Suppressor macrophage treated with lipopolysaccharide for 1 hour (primary cell): Measurements from ENCODE around the gene LMAN2.
A peak's percentile ranks its signal among the peaks of the same experiment; 100 is the strongest.

Experiments
- DNase-seq, 3 donors: peaks; one replicate each; pipeline ENCODE4 v3.0.0-alpha.2; 2020 to 2022

The LMAN2 gene

GRCh38 chr5:177304392-177305119 lies 46.9 kb downstream of the LMAN2 start:
- peak in 1 of 3 donors; percentile 23 for DNase-seq

DNA sequence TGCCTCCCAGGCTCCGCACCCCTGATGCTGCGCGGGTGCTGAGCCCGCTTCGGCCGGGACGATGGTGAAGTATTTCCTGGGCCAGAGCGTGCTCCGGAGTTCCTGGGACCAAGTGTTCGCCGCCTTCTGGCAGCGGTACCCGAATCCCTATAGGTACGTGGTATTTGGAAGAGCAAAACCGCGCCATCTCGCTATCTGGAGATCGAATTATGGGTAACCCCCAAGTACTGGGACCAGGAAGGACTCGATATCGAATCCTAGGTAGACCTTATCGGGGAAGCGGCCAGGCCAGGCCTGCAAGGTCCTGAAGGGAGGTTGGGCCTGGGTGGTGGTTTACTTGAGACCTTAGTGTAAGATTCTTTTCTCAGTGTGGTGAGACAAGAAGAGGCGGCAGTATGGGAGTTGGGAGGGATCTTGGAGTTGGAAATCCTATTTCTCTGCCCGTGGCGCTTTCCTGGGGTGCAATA lies 47.5 kb downstream of the LMAN2 start:
- peak in 1 of 3 donors; percentile 24 for DNase-seq

DNA sequence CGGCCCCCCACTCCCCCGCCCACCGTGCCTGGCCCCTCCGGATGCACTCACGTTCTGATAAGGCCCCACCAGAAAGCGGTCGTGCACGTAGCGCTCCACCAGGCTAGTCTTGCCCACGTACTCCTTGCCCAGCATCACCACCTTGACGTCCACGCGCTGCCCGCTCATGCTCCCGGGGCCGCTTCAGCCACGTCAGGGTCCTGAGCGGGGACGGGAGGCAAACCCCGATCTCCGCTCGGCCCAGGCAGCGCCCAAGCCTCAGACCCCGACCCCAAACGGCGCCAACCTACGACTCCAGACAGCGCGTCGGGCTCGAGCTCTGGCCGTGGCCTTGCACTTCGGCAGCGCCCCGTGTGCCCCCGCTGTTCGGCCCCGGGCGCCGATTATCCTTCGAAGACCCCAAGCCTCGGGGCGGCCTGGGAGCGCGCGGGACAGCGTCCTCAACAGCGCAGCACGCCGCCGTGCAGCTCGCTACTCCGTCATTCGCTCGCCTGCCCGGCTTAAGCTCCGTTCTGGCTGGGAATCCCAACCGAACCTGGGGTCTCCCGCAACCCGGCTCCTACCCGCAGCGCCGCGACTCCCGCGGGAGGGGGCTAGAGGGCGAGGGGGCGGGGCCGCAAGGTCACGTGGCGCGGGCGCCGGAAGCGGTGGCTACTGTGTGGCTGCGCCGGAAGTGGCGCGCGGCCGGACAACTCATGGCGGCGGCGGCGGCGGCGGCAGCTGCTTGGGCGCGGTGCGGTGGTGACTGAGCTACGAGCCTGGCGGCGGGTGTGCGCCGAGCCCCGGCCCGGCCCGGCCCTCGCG lies 48.1 kb downstream of the LMAN2 start, which contains the start of the genes PRELID1 and RAB24:
Gene PRELID1 (plus strand): TSS at position 679 of the 804 bp plus-strand sequence. CDS start 187 bp downstream, outside the sequence.
Gene RAB24 (minus strand): TSS at position 599 of the 804 bp plus-strand sequence. CDS start 431 bp downstream, at position 168.
- peak; percentile 93 to 97 (median 95) for DNase-seq

DNA sequence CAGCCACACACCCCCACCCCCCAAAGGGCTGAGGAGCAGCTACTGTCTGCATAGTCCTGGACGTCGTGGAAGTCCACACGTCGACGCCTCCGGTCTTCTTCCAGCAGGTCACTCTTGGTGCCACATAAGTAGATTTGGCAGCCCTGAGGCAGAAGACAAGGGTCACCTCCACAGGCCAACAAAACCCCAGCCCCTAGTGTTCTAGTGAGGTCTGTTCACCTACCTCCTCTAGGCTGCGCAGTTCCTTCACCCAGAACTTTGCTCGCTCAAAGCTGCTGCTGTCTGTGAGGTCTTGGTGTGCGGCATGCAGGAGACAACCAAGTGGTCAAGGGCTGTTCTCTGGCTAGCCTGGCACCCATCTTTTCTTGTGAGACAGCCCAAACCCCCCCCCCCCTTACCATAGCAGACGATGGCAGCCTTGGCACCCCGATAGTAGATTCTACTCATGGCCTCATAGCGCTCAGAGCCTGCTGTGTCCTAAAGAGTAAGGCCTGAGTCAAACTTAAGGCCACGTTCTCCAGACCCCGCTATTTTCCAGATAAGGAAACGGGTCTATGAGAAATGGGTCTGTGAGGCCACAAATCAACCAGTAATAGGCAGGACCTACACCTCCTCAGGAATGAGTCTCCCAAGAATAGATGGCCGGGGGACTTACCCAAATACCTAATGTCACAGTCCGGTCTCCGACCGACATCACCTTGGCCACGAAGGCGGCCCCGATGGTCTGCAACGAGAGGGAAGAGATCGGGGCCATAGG lies 48.9 kb downstream of the LMAN2 start:
- DNase-seq = no peak

DNA sequence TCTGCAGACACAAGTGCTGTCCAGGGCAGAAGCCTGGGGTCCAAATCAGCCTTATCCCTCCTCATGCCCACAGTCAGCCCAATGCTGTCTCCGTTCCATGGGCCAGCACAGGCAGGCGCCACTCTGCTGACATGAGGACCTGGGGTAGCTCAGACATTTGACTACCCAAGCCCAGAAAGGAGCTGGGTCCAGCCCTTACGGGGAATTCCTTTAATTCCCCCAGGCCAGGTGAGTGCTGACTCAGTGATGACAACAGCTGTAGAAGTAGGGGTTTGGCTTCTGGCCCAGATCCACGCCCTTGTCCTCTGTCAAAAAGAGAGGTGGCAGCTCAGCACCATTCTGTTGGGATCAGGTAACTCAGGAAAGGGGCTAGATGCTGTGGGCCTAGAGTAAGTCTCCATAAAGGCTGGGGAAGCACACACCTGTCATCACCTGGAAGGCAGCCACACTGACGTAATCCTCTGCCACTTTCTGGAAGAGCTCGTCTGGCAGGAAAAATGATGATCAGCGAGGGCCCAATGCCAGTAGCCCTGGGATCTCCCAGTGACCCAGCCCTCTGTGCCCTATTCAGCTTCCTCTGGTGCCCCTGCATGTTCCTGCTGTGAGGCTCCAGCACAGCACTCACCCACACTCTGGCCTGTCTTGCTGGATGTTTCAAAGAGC lies 49.8 kb downstream of the LMAN2 start:
- peak in 2 of 3 donors; percentile 44 to 54 for DNase-seq

- peak; percentile 48 to 72 (median 57) for DNase-seq
Observed at GRCh38 chr5:177300951-177301350, 50.5 kb downstream of the LMAN2 start.

DNA sequence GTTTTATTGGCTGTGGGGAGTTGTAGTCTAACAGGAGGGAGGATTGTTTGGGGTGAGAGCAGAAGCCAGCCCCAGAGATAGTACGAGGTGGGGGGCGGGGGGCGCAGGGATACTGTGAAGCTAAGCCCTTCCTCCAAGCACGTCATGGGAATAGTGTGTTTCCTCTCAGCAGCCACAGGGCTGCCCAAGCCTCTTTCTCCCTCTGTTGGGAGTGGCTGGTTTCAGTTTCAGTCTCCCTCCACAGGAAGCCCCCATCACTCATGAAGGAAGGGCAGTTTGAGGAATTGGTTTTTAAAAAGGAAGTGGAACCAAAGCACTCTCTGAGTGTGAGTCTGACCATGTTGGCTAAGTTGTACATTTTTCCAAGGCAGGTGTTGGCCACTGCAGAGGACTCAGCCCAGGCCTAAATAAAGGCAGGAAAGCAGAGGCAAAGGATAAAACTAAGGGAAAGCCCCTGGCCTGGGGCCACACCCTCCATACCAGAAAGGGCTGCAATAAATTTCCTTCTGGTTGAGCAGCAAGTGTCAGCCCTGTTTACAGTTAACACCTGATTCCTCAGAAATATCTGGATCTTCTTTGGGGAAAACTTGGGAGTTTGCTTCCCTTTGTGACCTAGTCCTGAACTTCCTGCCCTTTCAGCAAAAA lies 51.1 kb downstream of the LMAN2 start:
- DNase-seq = peak; percentile 94 to 97 (median 95)

DNA sequence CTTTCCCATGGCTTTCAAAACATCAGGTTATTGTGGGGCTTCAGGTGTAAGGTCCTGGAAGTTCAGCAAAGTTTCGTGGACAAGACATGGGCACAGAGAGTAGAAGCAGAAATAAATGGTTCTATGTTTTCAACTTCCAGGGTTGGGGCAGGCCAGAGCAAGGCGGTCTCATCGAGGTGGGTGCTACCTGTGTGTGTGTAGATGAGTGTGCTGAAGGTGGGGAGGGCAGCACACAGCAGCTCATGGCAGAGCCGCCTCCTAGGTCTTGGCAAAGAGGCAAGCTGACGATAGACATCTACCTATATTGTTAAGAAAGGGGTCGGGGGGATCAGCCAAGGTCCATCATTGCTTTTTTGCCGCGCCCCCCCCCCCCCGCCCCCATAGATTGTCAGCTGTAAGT lies 51.8 kb downstream of the LMAN2 start:
- no peak for DNase-seq

- DNase-seq = no peak
Observed at GRCh38 chr5:177297922-177298321, 53.5 kb downstream of the LMAN2 start.

DNA sequence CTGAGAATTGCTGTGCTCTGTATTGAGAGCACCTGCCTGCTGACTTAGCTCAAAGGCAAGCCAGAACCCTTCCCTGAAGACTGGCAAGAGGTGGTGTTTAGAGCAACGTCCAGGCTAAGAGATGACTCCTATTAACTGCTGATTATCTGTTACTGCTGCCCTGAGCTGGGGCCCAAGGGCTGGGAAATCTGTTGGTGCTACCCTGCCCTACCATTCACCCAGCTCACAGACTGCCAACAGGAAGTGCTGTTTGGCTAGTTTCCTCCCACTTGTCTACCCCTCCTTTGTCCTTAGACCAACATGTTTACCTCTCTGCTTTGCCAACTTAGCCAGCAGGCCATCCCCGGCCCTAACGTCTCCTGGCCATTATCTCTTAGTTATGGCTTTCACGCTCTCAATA lies 54.9 kb downstream of the LMAN2 start:
- DNase-seq = peak in 2 of 3 donors; percentile 14 to 35

- peak; percentile 40 to 41 (median 40) for DNase-seq
Observed at GRCh38 chr5:177295924-177296323, 55.5 kb downstream of the LMAN2 start.

GRCh38 chr5:177294632-177295031 lies 56.8 kb downstream of the LMAN2 start:
- no peak for DNase-seq

DNA sequence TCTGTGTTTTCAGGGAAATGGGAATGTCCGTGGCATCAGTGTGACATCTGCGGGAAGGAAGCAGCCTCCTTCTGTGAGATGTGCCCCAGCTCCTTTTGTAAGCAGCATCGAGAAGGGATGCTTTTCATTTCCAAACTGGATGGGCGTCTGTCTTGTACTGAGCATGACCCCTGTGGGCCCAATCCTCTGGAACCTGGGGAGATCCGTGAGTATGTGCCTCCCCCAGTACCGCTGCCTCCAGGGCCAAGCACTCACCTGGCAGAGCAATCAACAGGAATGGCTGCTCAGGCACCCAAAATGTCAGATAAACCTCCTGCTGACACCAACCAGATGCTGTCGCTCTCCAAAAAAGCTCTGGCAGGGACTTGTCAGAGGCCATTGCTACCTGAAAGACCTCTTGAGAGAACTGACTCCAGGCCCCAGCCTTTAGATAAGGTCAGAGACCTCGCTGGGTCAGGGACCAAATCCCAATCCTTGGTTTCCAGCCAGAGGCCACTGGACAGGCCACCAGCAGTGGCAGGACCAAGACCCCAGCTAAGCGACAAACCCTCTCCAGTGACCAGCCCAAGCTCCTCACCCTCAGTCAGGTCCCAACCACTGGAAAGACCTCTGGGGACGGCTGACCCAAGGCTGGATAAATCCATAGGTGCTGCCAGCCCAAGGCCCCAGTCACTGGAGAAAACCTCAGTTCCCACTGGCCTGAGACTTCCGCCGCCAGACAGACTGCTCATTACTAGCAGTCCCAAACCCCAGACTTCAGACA lies 57.5 kb downstream of the LMAN2 start:
- no peak for DNase-seq

DNA sequence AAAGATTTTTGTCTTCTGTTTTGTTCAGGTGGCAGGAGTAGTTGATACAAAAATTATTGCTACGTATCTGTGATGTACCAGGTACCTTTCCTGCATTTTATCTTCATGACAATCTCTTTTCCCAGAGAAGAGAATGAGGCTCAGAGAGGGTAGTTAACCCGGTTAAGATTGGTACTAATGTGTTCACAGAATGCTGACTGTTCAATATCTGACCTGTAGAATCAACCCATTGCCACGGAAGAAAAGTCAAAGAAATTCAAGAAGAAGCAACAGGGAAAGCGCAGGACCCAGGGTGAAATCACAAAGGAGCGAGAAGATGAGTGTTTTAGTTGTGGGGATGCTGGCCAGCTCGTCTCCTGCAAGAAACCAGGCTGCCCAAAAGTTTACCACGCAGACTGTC lies 59.7 kb downstream of the LMAN2 start:
- DNase-seq = no peak

DNA sequence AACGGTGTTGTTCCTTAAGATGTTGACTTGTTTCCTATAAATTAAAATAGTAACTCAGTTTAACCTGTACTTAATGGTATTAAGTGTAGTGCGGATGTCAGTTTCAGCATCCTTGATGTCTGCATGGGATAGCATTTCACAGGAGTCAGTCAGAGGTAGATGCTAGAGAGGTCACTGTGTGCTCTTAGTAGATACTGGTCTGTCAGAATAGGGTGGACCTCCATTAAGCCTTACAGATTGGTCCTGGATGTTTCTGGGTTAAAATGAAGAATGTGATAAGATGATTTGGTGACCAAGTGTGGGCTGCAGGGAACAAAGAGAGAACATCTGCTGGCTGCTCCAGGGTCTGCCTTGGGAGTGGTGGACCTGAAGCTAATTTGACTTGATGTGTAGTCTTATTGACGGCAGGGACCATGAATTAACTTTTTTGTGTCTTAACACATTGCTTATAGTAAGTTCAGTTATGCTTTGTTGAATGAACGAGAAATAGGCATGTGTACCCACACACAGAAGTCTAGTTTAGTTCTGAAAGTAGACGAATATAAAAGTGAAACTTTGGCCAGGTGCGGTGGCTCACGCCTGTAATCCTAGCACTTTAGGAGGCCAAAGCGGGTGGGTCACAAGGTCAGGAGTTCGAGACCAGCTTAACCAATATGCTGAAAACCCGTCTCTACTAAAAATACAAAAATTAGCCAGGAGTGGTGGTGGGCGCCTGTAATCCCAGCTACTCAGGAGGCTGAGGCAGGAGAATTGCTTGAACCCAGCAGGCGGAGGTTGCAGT lies 60.5 kb downstream of the LMAN2 start:
- DNase-seq = no peak

DNA sequence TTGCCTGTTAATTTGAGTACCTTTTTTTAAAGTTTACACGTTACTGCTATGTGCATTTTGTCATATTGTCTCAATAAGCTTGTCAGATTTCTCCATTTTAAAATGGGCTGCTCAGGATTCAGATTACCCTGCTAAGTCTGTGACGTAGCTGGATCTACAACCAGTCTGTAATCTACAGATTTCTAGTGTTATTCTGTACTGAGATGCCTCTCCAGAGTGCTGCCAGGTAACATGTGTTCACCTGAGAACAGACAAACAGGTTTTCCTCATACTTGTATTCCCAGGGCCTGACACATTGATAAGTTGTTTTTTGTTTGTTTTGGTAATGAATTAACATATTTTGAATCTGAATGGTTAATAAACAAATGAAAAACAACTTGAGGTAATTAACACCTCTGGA lies 63.3 kb downstream of the LMAN2 start:
- DNase-seq = no peak
